ENCODE measurements around the gene PBX4.

DNA sequence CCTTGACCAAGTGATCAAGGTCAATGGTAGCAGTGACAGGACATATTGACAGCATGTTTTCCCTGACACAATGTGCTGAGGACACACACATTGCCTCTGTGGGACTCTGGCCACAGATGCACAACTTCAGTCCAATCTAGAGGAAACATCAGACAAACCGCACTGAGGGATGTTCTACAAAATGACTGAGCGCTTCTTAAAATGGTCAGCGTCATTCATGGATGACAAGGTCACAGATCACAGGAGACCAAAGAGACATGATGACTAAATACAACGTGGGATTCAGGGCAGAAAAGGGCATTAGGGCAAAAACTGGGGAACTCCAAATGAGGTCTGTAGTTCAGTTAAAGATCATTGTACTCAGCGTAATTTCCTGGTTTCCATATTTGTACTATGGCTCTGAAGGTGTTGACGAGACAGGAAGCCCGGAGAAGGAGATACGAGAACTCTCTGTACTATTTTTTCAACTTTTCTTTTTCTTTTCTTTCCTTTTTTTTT is 20.6 kb downstream of the PBX4 start:
- no peak for TF ChIP-seq POLR2A (IDR thresholded peaks at IDR 0.05)
- TF ChIP-seq CTCF (IDR thresholded peaks at IDR 0.05): no peak

Data from lower leg skin (tissue), 3 donors.